Endodermal cell (in vitro differentiated cells): ENCODE measurements around the gene NRXN3. TPM values are rescaled to one million over a fixed set of nuclear protein-coding genes. Genes with fewer than 3 reads are reported as not detected.

Source experiments
- DNase-seq: peaks from one replicate; pipeline ENCODE4 v3.0.0-alpha.2; 2017
- H3K27ac ChIP-seq: 2 replicates; pipeline ENCODE4 v1.5.1; 2013; ENCODE audit warnings: mild to moderate bottlenecking, low read depth, low read length, moderate library complexity
- H3K27me3 ChIP-seq: 2 replicates; pipeline ENCODE4 v1.6.1; 2013; ENCODE audit warnings: mild to moderate bottlenecking, low read length, moderate library complexity; ENCODE audit not compliant: insufficient read depth, control insufficient read depth, poor library complexity, severe bottlenecking
- H3K36me3 ChIP-seq: 2 replicates; pipeline ENCODE4 v1.7.0; 2013; ENCODE audit warnings: mild to moderate bottlenecking, low read length, moderate library complexity; ENCODE audit not compliant: control insufficient read depth, insufficient read depth
- H3K4me1 ChIP-seq: one replicate; pipeline ENCODE4 v1.7.0; 2013; ENCODE audit warnings: low read length; ENCODE audit not compliant: control insufficient read depth, insufficient read depth
- H3K4me3 ChIP-seq: 2 replicates; pipeline ENCODE4 v1.5.1; 2013; ENCODE audit warnings: mild to moderate bottlenecking, low read length, moderate library complexity
- H3K9ac ChIP-seq: 2 replicates; pipeline ENCODE4 v1.6.1; 2013; ENCODE audit warnings: mild to moderate bottlenecking, low read length, moderate library complexity; ENCODE audit not compliant: poor library complexity, severe bottlenecking; ENCODE audit errors: extremely low read depth
- H3K9me3 ChIP-seq: 2 replicates; pipeline ENCODE4 v1.6.1; 2013; ENCODE audit warnings: mild to moderate bottlenecking, low read length, moderate library complexity; ENCODE audit not compliant: control insufficient read depth
- H3K27ac Mint-ChIP-seq: 2 replicates; pipeline ENCODE4 v1.8.0; 2020; ENCODE audit warnings: mixed read lengths
- H3K27me3 Mint-ChIP-seq: 2 replicates; pipeline ENCODE4 v1.8.0; 2021; ENCODE audit warnings: mild to moderate bottlenecking, mixed read lengths; ENCODE audit not compliant: insufficient read depth
- H3K36me3 Mint-ChIP-seq: 2 replicates; pipeline ENCODE4 v1.8.0; 2020; ENCODE audit warnings: low read depth, mixed read lengths
- H3K4me1 Mint-ChIP-seq: 2 replicates; pipeline ENCODE4 v1.8.0; 2020; ENCODE audit warnings: mixed read lengths
- H3K4me3 Mint-ChIP-seq: 2 replicates; pipeline ENCODE4 v1.8.0; 2020; ENCODE audit warnings: mild to moderate bottlenecking, moderate library complexity, mixed read lengths
- H3K9me3 Mint-ChIP-seq: 2 replicates; pipeline ENCODE4 v1.8.0; 2020; ENCODE audit warnings: mild to moderate bottlenecking, mixed read lengths
- WGBS, 2 experiments: methylation state at CpG; one replicate each; pipeline versions ENCODE4 v1.1.5 to v1.1.7; 2013; ENCODE audit warnings: missing lambda C conversion rate in 2 of 2, mixed read lengths in 1 of 2; ENCODE audit not compliant: insufficient coverage in 1 of 2, insufficient read length in 1 of 2; 5-methylcytosine and 5-hydroxymethylcytosine counted together
- total RNA-seq, 2 donors: library from RNA; stranded (reverse); fragmentation: NEBNext Ultra II Directional in 1 of 2; extraction: Animal tissue kit (Norgen Biotek cat#: 25700) in 1 of 2; gene quantifications; 2 replicates in 1 of 2; 3 replicates in 1 of 2; pipeline ENCODE4 v1.2.1, GENCODE V29; 2021
- TF ChIP-seq, protein P1 (sequence below): fragments of 200-600 bp; sonication (generic); conservative IDR thresholded peaks from 2 replicates; pipeline ENCODE4 v1.5.0; 2021; ENCODE audit warnings: antibody characterized with exemption, mild to moderate bottlenecking

Gene NRXN3
- total RNA-seq, 2 donors from 2014 or later = 20.9 to 21.4 TPM

DNA sequence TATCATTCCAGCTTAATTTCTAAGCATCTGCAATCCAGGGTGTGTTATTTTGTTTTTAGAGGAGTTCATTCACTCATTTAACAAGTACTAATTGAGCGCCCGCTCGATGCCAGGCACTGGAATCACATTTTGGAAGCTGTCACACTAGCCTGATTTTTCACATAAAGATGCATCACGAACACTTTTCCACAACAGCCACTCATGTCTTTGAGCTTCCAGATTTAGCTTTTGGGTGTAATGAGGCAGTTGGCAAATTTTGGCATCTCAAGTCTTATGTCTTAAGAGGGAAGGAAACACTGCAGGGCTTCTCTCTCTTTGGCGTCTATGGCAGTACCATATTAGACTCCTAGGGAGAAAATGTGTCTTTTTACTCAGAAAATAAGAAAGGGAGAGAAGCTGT, 14.0 kb downstream of the NRXN3 start:
- H3K27me3 Mint-ChIP-seq = peaks cover 19% of the 10 kb centered on the region
- no peaks in the 10 kb centered on the region for H3K36me3 Mint-ChIP-seq
- no peak overlapping the region for H3K4me3 Mint-ChIP-seq
- no peaks in the 10 kb centered on the region for H3K9me3 Mint-ChIP-seq
- Histone ChIP-seq H3K4me3 (no peak overlapping the region), H3K27ac (no peak overlapping the region), H3K36me3 (no peaks in the 10 kb centered on the region), H3K9ac (no peak overlapping the region), H3K9me3 (no peaks in the 10 kb centered on the region), H3K4me1 (no peaks in the 10 kb centered on the region), H3K27me3 (peaks cover 13% of the 10 kb centered on the region)
- H3K27ac Mint-ChIP-seq = no peak overlapping the region
- no peaks in the 10 kb centered on the region for H3K4me1 Mint-ChIP-seq
- 97% methylated on average over 3 to 5 of the region's 5 CpGs for WGBS, 2 experiments
- no peak for DNase-seq
- TF ChIP-seq, protein P1, sequence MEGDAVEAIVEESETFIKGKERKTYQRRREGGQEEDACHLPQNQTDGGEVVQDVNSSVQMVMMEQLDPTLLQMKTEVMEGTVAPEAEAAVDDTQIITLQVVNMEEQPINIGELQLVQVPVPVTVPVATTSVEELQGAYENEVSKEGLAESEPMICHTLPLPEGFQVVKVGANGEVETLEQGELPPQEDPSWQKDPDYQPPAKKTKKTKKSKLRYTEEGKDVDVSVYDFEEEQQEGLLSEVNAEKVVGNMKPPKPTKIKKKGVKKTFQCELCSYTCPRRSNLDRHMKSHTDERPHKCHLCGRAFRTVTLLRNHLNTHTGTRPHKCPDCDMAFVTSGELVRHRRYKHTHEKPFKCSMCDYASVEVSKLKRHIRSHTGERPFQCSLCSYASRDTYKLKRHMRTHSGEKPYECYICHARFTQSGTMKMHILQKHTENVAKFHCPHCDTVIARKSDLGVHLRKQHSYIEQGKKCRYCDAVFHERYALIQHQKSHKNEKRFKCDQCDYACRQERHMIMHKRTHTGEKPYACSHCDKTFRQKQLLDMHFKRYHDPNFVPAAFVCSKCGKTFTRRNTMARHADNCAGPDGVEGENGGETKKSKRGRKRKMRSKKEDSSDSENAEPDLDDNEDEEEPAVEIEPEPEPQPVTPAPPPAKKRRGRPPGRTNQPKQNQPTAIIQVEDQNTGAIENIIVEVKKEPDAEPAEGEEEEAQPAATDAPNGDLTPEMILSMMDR = no peak

DNA sequence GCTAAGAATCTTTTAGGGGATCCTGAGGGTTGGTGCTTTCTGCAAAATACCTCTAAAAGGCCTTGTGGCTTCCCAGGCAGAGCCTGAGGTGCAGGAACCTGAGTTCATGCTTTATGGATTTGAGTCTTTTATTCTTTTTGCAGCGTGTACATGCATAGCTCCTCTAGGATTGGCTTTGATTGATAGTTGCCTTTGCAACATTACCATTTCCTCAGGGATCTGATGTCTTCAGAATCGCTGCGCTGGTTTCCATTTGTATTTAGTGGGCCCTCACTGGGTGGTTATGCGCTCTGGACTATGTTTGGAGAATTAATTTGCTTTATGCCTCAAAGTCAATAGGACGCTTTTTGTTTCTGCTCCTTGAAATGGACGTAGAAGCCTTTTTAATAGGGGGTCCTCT, 16.1 kb downstream of the NRXN3 start:
- 92 to 94% methylated on average over 4 to 6 of the region's 6 CpGs for WGBS, 2 experiments
- Mint-ChIP-seq H3K36me3 (no peaks in the 10 kb centered on the region), H3K9me3 (no peaks in the 10 kb centered on the region), H3K27ac (no peak overlapping the region), H3K4me3 (no peak overlapping the region), H3K27me3 (peaks cover 21% of the 10 kb centered on the region), H3K4me1 (no peaks in the 10 kb centered on the region)
- Histone ChIP-seq H3K4me3 (no peak overlapping the region), H3K27ac (no peak overlapping the region), H3K9me3 (no peaks in the 10 kb centered on the region), H3K36me3 (no peaks in the 10 kb centered on the region), H3K4me1 (no peaks in the 10 kb centered on the region), H3K9ac (no peak overlapping the region), H3K27me3 (peaks cover 13% of the 10 kb centered on the region)
- TF ChIP-seq, protein P1 = no peak
- no peak for DNase-seq

DNA sequence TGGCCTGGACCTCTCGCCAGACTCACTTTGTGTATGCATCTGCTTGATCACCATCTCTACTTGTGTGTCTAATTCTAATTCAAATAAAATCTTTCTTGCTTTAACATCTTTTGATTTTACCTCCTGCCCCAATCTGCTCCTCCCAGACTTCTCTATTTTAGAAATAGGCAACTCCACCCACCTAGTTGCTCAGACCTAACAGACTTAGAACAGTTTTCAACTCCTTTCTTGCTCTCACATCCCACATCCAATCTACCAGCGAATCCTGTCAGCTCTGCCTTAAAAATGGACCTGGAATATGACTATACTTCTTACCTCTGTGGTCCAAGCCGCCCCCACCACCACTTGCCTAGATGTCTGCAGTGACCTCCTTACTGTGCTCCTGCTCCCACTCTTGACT, 18.7 kb downstream of the NRXN3 start:
- H3K27me3 ChIP-seq = peaks cover 13% of the 10 kb centered on the region
- DNase-seq = no peak
- WGBS, 2 experiments = 87 to 100% methylated on average over 3 of the region's 3 CpGs
- Mint-ChIP-seq H3K4me1 (no peaks in the 10 kb centered on the region), H3K9me3 (no peaks in the 10 kb centered on the region), H3K27ac (no peak overlapping the region), H3K36me3 (no peaks in the 10 kb centered on the region), H3K27me3 (peaks cover 19% of the 10 kb centered on the region), H3K4me3 (no peak overlapping the region)
- H3K4me3 ChIP-seq = no peak overlapping the region
- H3K27ac ChIP-seq = no peak overlapping the region
- TF ChIP-seq, protein P1 = no peak
- H3K36me3 ChIP-seq = no peaks in the 10 kb centered on the region
- H3K9ac ChIP-seq = no peak overlapping the region
- H3K9me3 ChIP-seq = no peaks in the 10 kb centered on the region
- no peaks in the 10 kb centered on the region for H3K4me1 ChIP-seq
